HuH-7 (cell line): Measurements from ENCODE around the gene TLCD3B.

Source experiments
- DNase-seq: peaks from one replicate; pipeline ENCODE4 v3.0.0; 2011; ENCODE audit warnings: low spot score

The TLCD3B gene

GRCh38 chr16:29988346-29989075 is 42.6 kb downstream of the TLCD3B start:
- no peak for DNase-seq

GRCh38 chr16:29987371-29988085 is 43.5 kb downstream of the TLCD3B start:
- DNase-seq = no peak

GRCh38 chr16:29986931-29987330 is 44.1 kb downstream of the TLCD3B start:
- DNase-seq = no peak

GRCh38 chr16:29986231-29986630 is 44.8 kb downstream of the TLCD3B start:
- no peak for DNase-seq

- DNase-seq = no peak
Observed at GRCh38 chr16:29985271-29985811, 45.7 kb downstream of the TLCD3B start.

GRCh38 chr16:29984764-29985147 is 46.3 kb downstream of the TLCD3B start:
- no peak for DNase-seq

- DNase-seq = no peak
Observed at GRCh38 chr16:29984137-29984763, 46.8 kb downstream of the TLCD3B start.

- DNase-seq = no peak
Observed at GRCh38 chr16:29983420-29984136, 47.5 kb downstream of the TLCD3B start.

- DNase-seq = no peak
Observed at GRCh38 chr16:29982560-29983419, 48.3 kb downstream of the TLCD3B start.

GRCh38 chr16:29978564-29979270 is 52.4 kb downstream of the TLCD3B start:
- DNase-seq = no peak

GRCh38 chr16:29978081-29978480 is 53.0 kb downstream of the TLCD3B start:
- no peak for DNase-seq

- DNase-seq = no peak
Observed at GRCh38 chr16:29977063-29977825, 53.8 kb downstream of the TLCD3B start.

- no peak for DNase-seq
Observed at GRCh38 chr16:29975811-29976511, 55.1 kb downstream of the TLCD3B start.

GRCh38 chr16:29975134-29975538 is 55.9 kb downstream of the TLCD3B start:
- no peak for DNase-seq
